Measurements from ENCODE around the gene ARMS2.

Gene ARMS2

GRCh38 chr10:122465401-122466040, 11.1 kb downstream of the ARMS2 start:
- no peak for TF ChIP-seq EZH2 (IDR thresholded peaks at IDR 0.05; ENCODE audit: borderline replicate concordance, low read depth, low read length, severe bottlenecking)
- no peak for TF ChIP-seq CTCF (IDR thresholded peaks at IDR 0.05; ENCODE audit: borderline replicate concordance, extremely low read depth, low read length, poor library complexity, severe bottlenecking)
- H3K9me3 ChIP-seq (ENCODE audit: insufficient read depth, low read length, severe bottlenecking) = no peaks in the 10 kb centered on the region
- no peaks in the 10 kb centered on the region for H4K20me1 ChIP-seq (ENCODE audit: insufficient read depth, low read length)
- H3K4me2 ChIP-seq (ENCODE audit: insufficient read depth, low read length) = no peak overlapping the region
- ATAC-seq (ENCODE audit: insufficient read depth, low read depth) = no peak
- H3K36me3 ChIP-seq (ENCODE audit: insufficient read depth, low read length) = no peaks in the 10 kb centered on the region
- H3K4me3 ChIP-seq (ENCODE audit: low read depth in 1 of 2, low read length in 2 of 2) = no peak overlapping the region
- H3K4me1 ChIP-seq (ENCODE audit: insufficient read depth, low read length) = no peaks in the 10 kb centered on the region
- no peak overlapping the region for H2AFZ ChIP-seq (ENCODE audit: low read depth, low read length)
- peaks cover 6% of the 10 kb centered on the region for H3K27me3 ChIP-seq (ENCODE audit: insufficient read depth, low read length, poor library complexity)
- DNase-seq = no peak
- H3K9ac ChIP-seq (ENCODE audit: low read depth, low read length) = no peak overlapping the region
- no peak overlapping the region for H3K27ac ChIP-seq (ENCODE audit: low read length)
- H3K79me2 ChIP-seq (ENCODE audit: insufficient read depth, low read length) = no peaks in the 10 kb centered on the region

DNA sequence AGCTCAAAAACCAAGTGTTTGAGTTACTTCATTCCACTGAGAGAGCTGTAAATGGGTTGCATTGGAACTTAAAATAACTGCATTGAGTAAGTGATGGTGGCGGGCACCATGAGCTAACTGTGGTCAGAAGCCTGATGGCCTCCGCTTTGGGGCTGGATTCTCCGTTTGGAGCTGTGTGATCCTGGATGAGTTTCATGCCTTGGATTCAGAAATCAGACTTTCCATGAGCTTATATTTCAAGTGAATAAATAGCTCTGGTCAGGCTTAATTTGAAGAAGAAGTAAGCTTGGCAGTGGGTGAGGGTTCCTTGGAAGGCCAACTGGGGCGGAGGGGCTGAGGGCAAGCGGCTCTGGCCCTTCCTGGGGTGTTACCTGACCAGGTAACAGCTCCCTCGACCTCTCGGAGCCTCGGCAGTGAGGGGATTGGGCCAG, 12.5 kb downstream of the ARMS2 start:
- no peak for TF ChIP-seq CTCF (IDR thresholded peaks at IDR 0.05; ENCODE audit: borderline replicate concordance, extremely low read depth, low read length, poor library complexity, severe bottlenecking)
- H3K27me3 ChIP-seq (ENCODE audit: insufficient read depth, low read length, poor library complexity) = peaks cover 6% of the 10 kb centered on the region
- no peak for ATAC-seq (ENCODE audit: insufficient read depth, low read depth)
- H3K9ac ChIP-seq (ENCODE audit: low read depth, low read length) = no peak overlapping the region
- DNase-seq = no peak
- no peak overlapping the region for H2AFZ ChIP-seq (ENCODE audit: low read depth, low read length)
- no peak overlapping the region for H3K4me3 ChIP-seq (ENCODE audit: low read depth in 1 of 2, low read length in 2 of 2)
- no peaks in the 10 kb centered on the region for H3K79me2 ChIP-seq (ENCODE audit: insufficient read depth, low read length)
- no peaks in the 10 kb centered on the region for H3K36me3 ChIP-seq (ENCODE audit: insufficient read depth, low read length)
- no peaks in the 10 kb centered on the region for H3K4me1 ChIP-seq (ENCODE audit: insufficient read depth, low read length)
- no peak overlapping the region for H3K27ac ChIP-seq (ENCODE audit: low read length)
- H3K9me3 ChIP-seq (ENCODE audit: insufficient read depth, low read length, severe bottlenecking) = no peaks in the 10 kb centered on the region
- H3K4me2 ChIP-seq (ENCODE audit: insufficient read depth, low read length) = no peak overlapping the region
- H4K20me1 ChIP-seq (ENCODE audit: insufficient read depth, low read length) = no peaks in the 10 kb centered on the region

GRCh38 chr10:122467701-122468100, 13.2 kb downstream of the ARMS2 start:
- Histone ChIP-seq H3K36me3 (ENCODE audit: insufficient read depth, low read length) (no peaks in the 10 kb centered on the region), H3K79me2 (ENCODE audit: insufficient read depth, low read length) (no peaks in the 10 kb centered on the region), H3K27me3 (ENCODE audit: insufficient read depth, low read length, poor library complexity) (peaks cover 6% of the 10 kb centered on the region), H3K4me2 (ENCODE audit: insufficient read depth, low read length) (no peak overlapping the region), H2AFZ (ENCODE audit: low read depth, low read length) (no peak overlapping the region), H4K20me1 (ENCODE audit: insufficient read depth, low read length) (no peaks in the 10 kb centered on the region), H3K4me1 (ENCODE audit: insufficient read depth, low read length) (no peaks in the 10 kb centered on the region), H3K27ac (ENCODE audit: low read length) (no peak overlapping the region), H3K9me3 (ENCODE audit: insufficient read depth, low read length, severe bottlenecking) (no peaks in the 10 kb centered on the region), H3K9ac (ENCODE audit: low read depth, low read length) (no peak overlapping the region), H3K4me3 (ENCODE audit: low read depth in 1 of 2, low read length in 2 of 2) (no peak overlapping the region)
- TF ChIP-seq CTCF (IDR thresholded peaks at IDR 0.05; ENCODE audit: borderline replicate concordance, extremely low read depth, low read length, poor library complexity, severe bottlenecking) (no peak), EZH2 (IDR thresholded peaks at IDR 0.05; ENCODE audit: borderline replicate concordance, low read depth, low read length, severe bottlenecking) (no peak)
- no peak for ATAC-seq (ENCODE audit: insufficient read depth, low read depth)
- no peak for DNase-seq
